ENCODE results near the gene ITGB3BP. TPM values are rescaled to one million over a fixed set of nuclear protein-coding genes. Genes with fewer than 3 reads are reported as not detected.

The ITGB3BP gene
- total RNA-seq, 4 donors from 2014 or later: 7.0 to 11.7 (median 8.9) TPM

GRCh38 chr1:63414691-63415365 lies 108.2 kb downstream of the ITGB3BP start:
- no peak for TF ChIP-seq CTCF (IDR thresholded peaks at IDR 0.05)
- no peak for TF ChIP-seq POLR2A (IDR thresholded peaks at IDR 0.05)
- WGBS, 2 donors: 72 to 82% methylated on average over 3 of the region's 3 CpGs
- intact Hi-C loops (cut with DNase I; ENCODE audit: low total_unique reads): no loop called here
- no peak for DNase-seq (ENCODE audit: low spot score in 2 of 2)
- H3K4me3 ChIP-seq (ENCODE audit: low read depth, poor library complexity, severe bottlenecking): no peak overlapping the region

GRCh38 chr1:63413394-63413793 lies 109.6 kb downstream of the ITGB3BP start:
- DNase-seq (ENCODE audit: low spot score in 2 of 2): no peak
- TF ChIP-seq CTCF (IDR thresholded peaks at IDR 0.05) (no peak), POLR2A (IDR thresholded peaks at IDR 0.05) (no peak)
- intact Hi-C loops (cut with DNase I; ENCODE audit: low total_unique reads): no loop called here
- H3K4me3 ChIP-seq (ENCODE audit: low read depth, poor library complexity, severe bottlenecking): no peak overlapping the region
- 82 to 89% methylated on average over 1 of the region's 1 CpG for WGBS, 2 donors

- no peak for DNase-seq (ENCODE audit: low spot score in 2 of 2)
- TF ChIP-seq CTCF (IDR thresholded peaks at IDR 0.05): no peak
- no peak for TF ChIP-seq POLR2A (IDR thresholded peaks at IDR 0.05)
- WGBS, 2 donors: 55 to 64% methylated on average over 2 of the region's 2 CpGs
- no peak overlapping the region for H3K4me3 ChIP-seq (ENCODE audit: low read depth, poor library complexity, severe bottlenecking)
- intact Hi-C loops (cut with DNase I; ENCODE audit: low total_unique reads): no loop called here
Observed at GRCh38 chr1:63411066-63411465, 112.0 kb downstream of the ITGB3BP start.

GRCh38 chr1:63408331-63408730 lies 114.7 kb downstream of the ITGB3BP start:
- no peak for TF ChIP-seq CTCF (IDR thresholded peaks at IDR 0.05)
- TF ChIP-seq POLR2A (IDR thresholded peaks at IDR 0.05): no peak

GRCh38 chr1:63407002-63407401 lies 116.0 kb downstream of the ITGB3BP start:
- DNase-seq (ENCODE audit: low spot score in 2 of 2): no peak
- intact Hi-C loops (cut with DNase I; ENCODE audit: low total_unique reads): no loop called here
- H3K4me3 ChIP-seq (ENCODE audit: low read depth, poor library complexity, severe bottlenecking): no peak overlapping the region
- TF ChIP-seq CTCF (IDR thresholded peaks at IDR 0.05) (no peak), POLR2A (IDR thresholded peaks at IDR 0.05) (no peak)

More at GRCh38 chr1:63408331-63408730, 114.7 kb downstream of the ITGB3BP start:
- WGBS, 2 donors: 87 to 89% methylated on average over 4 of the region's 4 CpGs
- intact Hi-C loops (cut with DNase I; ENCODE audit: low total_unique reads): no loop called here
- DNase-seq (ENCODE audit: low spot score in 2 of 2): no peak
- H3K4me3 ChIP-seq (ENCODE audit: low read depth, poor library complexity, severe bottlenecking): no peak overlapping the region

GRCh38 chr1:63405987-63406386 lies 117.0 kb downstream of the ITGB3BP start:
- no peak for DNase-seq (ENCODE audit: low spot score in 2 of 2)
- intact Hi-C loops (cut with DNase I; ENCODE audit: low total_unique reads): no loop called here
- TF ChIP-seq CTCF (IDR thresholded peaks at IDR 0.05) (no peak), POLR2A (IDR thresholded peaks at IDR 0.05) (no peak)
- H3K4me3 ChIP-seq (ENCODE audit: low read depth, poor library complexity, severe bottlenecking): no peak overlapping the region
